K562 (cell line): ENCODE data around the gene GMEB2. TPM values are rescaled to one million over a fixed set of nuclear protein-coding genes. Genes with fewer than 3 reads are reported as not detected.
A peak's percentile ranks its signal among the peaks of the same experiment; 100 is the strongest.

Source experiments
- CBFB ChIP-seq: sonication (generic); formaldehyde crosslinking; IDR thresholded peaks from 2 replicates; pipeline ENCODE4 v1.4.0; 2020; ENCODE audit warnings: mild to moderate bottlenecking, missing genetic modification reagents
- CCNT2 ChIP-seq: IDR thresholded peaks from 2 replicates; pipeline ENCODE4 v1.6.1; 2011; ENCODE audit warnings: borderline replicate concordance, low read depth, mild to moderate bottlenecking, moderate library complexity, mixed read lengths, low read length; ENCODE audit not compliant: insufficient read length; ENCODE audit errors: extremely low read depth
- CEBPZ ChIP-seq: fragments of 150-350 bp; IDR thresholded peaks from 2 replicates; pipeline ENCODE4 v1.6.1; 2014; ENCODE audit warnings: low read depth, mild to moderate bottlenecking, low read length, borderline replicate concordance
- HMG20B ChIP-seq: fragments of 250-450 bp; sonication (Bioruptor Pico); IDR thresholded peaks from 2 replicates; pipeline ENCODE4 v1.5.0; 2021; ENCODE audit warnings: mild to moderate bottlenecking
- ILK ChIP-seq: fragments of 450-650 bp; IDR thresholded peaks from 2 replicates; pipeline ENCODE4 v1.6.1; 2016; ENCODE audit warnings: missing genetic modification characterization, low read depth, mild to moderate bottlenecking, missing compliant biosample characterization, moderate library complexity, borderline replicate concordance
- KDM2B ChIP-seq: fragments of 250-450 bp; sonication (Bioruptor Pico); IDR thresholded peaks from 2 replicates; pipeline ENCODE4 v1.8.0; 2021; ENCODE audit warnings: mild to moderate bottlenecking, moderate library complexity
- PHB2 ChIP-seq: fragments of 450-650 bp; IDR thresholded peaks from 2 replicates; pipeline ENCODE4 v1.6.1; 2017; ENCODE audit warnings: low read depth
- PML ChIP-seq: IDR thresholded peaks from 2 replicates; pipeline ENCODE4 v1.6.1; 2012; ENCODE audit warnings: low read length, inconsistent platforms
- PRDM10 ChIP-seq: fragments of 450-650 bp; IDR thresholded peaks from 2 replicates; pipeline ENCODE4 v1.6.1; 2018; ENCODE audit not compliant: partially characterized antibody
- PURB ChIP-seq: sonication (generic); formaldehyde crosslinking; IDR thresholded peaks from 2 replicates; pipeline ENCODE4 v1.9.0; 2021; ENCODE audit warnings: low read depth, mild to moderate bottlenecking, missing genetic modification reagents
- RFX5 ChIP-seq: IDR thresholded peaks from 2 replicates; pipeline ENCODE4 v1.6.1; 2011; ENCODE audit warnings: low read depth, mild to moderate bottlenecking, improper control_type of control experiment, low read length
- SMARCA4 ChIP-seq: fragments of 450-650 bp; IDR thresholded peaks from 2 replicates; pipeline ENCODE4 v1.6.1; 2016
- WHSC1 ChIP-seq: IDR thresholded peaks from one replicate; pipeline ENCODE4 v1.6.1; 2012; ENCODE audit warnings: low read length, control low read depth, inconsistent platforms
- ZNF253 ChIP-seq: fragments of 250-450 bp; sonication (Bioruptor Pico); conservative IDR thresholded peaks from 2 replicates; pipeline ENCODE4 v1.6.1; 2021; ENCODE audit warnings: mild to moderate bottlenecking
- polyA plus RNA-seq, 8 experiments: library from polyadenylated mRNA; depleted of rRNA in 4 of 8; stranded (reverse) in 5 of 8; unstranded in 3 of 8; fragments of >200 nt; fragmentation: Nextera tagmentation in 2 of 8; fragmentation: Illumina TruSeq in 1 of 8; extraction: Ambion mirVana in 2 of 8; extraction: Trizol in 1 of 8; gene quantifications; 2 replicates each; pipeline versions ENCODE4 v1.2.1 to v1.2.3, GENCODE V29; 2011 to 2014; ENCODE audit warnings: inconsistent platforms in 1 of 8, missing spikeins in 1 of 8
- total RNA-seq, 7 experiments: library from RNA; depleted of rRNA in 6 of 7; stranded (reverse); fragments of >200 nt in 6 of 7; fragmentation: Illumina TruSeq in 2 of 7; extraction: Trizol in 2 of 7; gene quantifications; 2 replicates each; pipeline versions ENCODE4 v1.2.1 to v1.2.3, GENCODE V29; 2011 to 2021; ENCODE audit warnings: low replicate concordance in 1 of 7
- TF ChIP-seq, protein P1 (sequence below): fragments of 450-650 bp; IDR thresholded peaks from 2 replicates; pipeline ENCODE4 v1.6.1; 2016; ENCODE audit warnings: low read depth, mild to moderate bottlenecking, moderate library complexity
- TF ChIP-seq, protein P2 (sequence below): fragments of 250-450 bp; sonication (Bioruptor Pico); IDR thresholded peaks from 2 replicates; pipeline ENCODE4 v1.4.0; 2020; ENCODE audit warnings: borderline replicate concordance

Gene GMEB2
- total and polyA plus RNA-seq, 9 of the 15 experiments (the other 6 are each of a cell fraction or from before 2014, with no cell fraction given) = 0.03 to 13.9 (median 6.3) TPM

DNA sequence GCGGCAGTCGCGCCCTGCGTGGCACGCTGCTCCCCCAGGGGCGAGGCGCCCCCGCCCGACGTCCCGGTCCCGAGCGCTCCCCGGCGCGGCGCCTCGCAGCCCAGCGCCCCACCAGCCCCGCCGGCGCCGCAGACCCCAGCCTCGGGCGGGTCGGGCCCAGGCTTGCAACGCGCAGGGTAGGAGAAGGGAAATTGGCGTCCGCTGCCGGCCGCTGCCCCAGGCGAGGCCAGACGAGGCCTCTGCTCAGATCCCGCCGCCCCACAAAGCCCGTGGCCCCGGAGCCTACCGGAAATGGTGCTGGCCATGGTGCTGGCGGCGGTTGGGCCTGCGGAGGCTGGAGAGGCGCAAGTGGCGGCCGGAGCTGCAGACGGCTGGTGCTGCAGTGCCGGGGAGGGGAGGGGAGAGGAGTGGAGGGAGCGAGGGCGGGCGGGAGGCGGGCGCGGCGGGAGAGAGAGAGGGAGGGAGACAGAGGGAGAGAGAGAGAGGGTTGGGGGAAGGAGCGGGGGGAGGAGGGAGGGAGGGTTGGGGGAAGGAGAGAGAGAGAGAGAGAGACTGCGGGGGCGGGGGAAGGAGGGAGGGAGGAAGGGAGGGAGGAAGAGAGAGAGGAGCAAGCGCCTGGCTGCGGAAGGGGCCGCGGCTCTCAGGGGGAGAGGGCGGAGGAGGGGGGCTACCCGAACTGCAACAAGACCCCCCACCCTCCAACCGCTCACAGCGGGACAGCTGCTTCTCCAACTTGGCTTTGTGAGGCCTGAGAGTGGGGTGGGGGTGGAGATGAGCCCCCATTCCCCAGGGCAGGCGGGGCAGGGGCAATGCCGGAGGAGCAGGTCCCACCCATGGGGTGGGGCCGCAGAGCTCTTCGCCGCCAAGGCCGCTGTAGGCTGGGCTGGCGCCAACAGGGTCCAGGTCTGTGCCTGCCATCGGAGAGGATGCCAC, 26.4 kb upstream of the GMEB2 start, which contains the start of gene STMN3 (continued):
- no peak for TF ChIP-seq PRDM10
- TF ChIP-seq CCNT2 = peak; percentile 53
- no peak for TF ChIP-seq PHB2
- no peak for TF ChIP-seq ILK
- no peak; the same call in 1 of the 2 replicates for TF ChIP-seq CBFB (CRISPR knock-in tag)
- no peak for TF ChIP-seq CEBPZ
- no peak for TF ChIP-seq RFX5
- TF ChIP-seq WHSC1 = no peak
- no peak for TF ChIP-seq KDM2B (CRISPR knock-in tag)
- no peak for TF ChIP-seq HMG20B (CRISPR knock-in tag)
- no peak for TF ChIP-seq PML
- TF ChIP-seq, protein P1, sequence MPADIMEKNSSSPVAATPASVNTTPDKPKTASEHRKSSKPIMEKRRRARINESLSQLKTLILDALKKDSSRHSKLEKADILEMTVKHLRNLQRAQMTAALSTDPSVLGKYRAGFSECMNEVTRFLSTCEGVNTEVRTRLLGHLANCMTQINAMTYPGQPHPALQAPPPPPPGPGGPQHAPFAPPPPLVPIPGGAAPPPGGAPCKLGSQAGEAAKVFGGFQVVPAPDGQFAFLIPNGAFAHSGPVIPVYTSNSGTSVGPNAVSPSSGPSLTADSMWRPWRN = no peak
- no peak for TF ChIP-seq PURB (CRISPR knock-in tag)
- TF ChIP-seq SMARCA4 = no peak; the same call in 1 of the 2 replicates
- TF ChIP-seq, protein P2, sequence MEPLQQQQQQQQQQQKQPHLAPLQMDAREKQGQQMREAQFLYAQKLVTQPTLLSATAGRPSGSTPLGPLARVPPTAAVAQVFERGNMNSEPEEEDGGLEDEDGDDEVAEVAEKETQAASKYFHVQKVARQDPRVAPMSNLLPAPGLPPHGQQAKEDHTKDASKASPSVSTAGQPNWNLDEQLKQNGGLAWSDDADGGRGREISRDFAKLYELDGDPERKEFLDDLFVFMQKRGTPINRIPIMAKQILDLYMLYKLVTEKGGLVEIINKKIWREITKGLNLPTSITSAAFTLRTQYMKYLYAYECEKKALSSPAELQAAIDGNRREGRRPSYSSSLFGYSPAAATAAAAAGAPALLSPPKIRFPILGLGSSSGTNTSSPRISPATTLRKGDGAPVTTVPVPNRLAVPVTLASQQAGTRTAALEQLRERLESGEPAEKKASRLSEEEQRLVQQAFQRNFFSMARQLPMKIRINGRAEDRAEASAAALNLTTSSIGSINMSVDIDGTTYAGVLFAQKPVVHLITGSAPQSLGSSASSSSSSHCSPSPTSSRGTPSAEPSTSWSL (CRISPR knock-in tag) = 0 out of 2 replicates have a peak, but pooled peaks have one; percentile 33
- no peak for TF ChIP-seq ZNF253 (CRISPR knock-in tag)
